HG02588 (cell line): ENCODE data around the gene RNU1-1.
"Not testable (repeated sequence)": the region's sequence is repeated elsewhere in the genome, so short reads cannot be mapped to it uniquely, and the experiment has no call there.

Experiments
- ATAC-seq: cut with Tn5 transposase; IDR thresholded peaks from one replicate; pipeline ENCODE4 v1.9.1; 2021; ENCODE audit warnings: mild to moderate bottlenecking, moderate library complexity; ENCODE audit not compliant: unreplicated experiment

Gene RNU1-1

DNA sequence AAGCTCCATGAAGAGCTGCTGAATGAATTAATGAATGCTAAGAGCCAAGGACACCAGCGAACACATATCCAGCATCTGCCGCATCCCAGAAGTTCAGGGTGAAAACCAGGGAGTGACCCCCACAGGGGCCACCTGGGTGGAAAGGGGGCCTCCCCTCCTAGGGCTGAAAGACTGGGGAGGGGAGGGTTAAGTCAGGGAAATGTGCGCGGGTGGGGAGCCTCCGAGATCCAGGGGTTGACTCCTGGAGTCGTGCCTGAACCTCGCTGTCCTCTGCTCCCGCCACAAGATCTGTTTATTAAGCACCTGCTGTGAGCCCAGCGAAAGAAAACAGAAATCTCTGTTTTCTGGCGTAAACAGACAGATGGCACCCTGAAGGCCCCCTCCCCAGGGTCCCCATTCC is 16.0 kb downstream of the RNU1-1 start:
- ATAC-seq = not testable (repeated sequence)

DNA sequence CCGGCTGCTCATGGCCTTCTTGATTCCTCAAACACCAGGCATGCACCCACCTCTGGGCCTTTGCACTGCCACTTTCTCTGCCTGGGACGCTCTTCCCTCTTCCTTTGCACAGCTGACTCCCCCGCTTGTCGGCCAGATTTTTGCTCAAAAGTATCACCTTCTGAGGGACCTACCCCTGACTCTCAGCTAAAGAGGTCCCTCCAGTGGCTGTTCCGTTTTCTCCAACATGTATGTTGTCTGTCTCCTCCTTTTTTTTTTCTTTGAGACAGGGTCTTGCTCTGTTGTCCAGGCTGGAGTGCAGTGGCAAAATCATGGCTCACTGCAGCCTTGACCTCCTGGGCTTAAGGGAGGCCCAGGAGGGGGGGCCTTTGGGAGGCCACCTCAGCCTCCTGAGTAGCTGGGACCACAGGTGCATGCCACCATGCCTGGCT is 16.6 kb downstream of the RNU1-1 start:
- not testable (repeated sequence) for ATAC-seq

DNA sequence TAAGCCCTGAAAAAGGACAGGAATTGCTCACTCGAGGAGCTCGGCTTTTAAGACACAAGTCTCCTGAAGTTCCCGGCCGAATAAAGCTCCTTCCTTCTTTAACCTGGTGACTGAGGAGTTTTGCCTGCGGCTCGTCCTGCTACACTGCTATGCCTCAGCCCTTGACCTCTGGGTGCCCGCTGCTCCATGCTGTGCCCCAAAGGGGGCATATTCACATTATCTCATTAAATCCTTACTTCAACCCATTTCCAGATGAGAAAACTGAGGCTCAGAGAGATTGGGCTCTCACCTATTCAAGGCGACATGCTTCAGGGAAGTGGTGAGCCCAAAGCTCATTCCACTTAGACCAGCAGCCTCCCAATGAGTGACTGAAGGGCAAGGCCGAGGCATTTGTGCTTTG is 20.4 kb downstream of the RNU1-1 start:
- ATAC-seq = not testable (repeated sequence)

DNA sequence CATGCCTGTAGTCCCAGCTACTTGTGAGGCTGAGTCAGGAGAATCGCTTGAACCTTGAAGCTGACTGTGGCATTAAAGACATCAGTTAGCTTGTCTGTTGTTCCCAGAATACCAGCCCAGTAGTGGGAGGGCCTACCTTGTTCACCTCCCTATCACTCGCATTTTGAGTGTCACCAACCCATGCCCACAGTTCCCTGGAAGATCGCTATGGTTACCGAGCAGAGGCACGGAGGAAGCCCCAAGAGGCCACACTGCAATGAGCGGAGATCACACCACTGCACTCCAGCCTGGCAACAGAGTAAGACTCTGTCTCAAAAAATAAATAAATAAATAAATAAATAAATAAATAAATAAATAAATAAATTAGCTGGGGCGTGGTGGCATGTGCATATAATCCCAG is 21.1 kb downstream of the RNU1-1 start:
- not testable (repeated sequence) for ATAC-seq

DNA sequence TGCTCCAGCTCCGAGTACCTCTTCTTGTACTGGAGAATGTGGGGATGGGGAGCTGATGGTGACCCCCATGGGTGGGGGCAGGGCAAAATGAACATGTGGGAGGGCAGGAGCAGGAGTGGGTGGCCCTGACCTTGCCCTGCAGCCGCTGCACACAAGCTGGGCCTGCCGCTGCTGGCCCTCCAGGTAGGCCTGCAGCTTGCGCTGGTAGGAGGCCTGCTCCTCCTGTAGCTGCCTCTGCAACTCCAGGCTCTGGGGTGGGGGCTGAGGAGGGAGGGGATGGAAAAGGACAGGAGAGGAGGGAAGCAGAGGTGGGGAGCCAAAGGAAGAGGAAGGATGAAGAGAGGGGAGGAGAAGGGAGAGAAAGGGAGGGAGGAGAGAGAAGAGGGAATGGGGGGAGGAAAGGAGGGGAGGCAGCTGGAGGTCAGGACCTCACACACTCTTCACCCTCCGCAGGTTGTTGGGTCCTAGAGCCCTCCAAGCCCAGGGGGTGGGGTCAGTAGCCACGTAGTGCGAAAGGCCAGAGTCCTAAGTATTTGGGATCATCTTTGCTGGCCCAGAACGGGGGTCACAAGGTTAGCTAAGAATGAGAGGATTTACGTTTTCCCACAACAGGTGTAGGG is 22.9 kb downstream of the RNU1-1 start:
- no peak for ATAC-seq

DNA sequence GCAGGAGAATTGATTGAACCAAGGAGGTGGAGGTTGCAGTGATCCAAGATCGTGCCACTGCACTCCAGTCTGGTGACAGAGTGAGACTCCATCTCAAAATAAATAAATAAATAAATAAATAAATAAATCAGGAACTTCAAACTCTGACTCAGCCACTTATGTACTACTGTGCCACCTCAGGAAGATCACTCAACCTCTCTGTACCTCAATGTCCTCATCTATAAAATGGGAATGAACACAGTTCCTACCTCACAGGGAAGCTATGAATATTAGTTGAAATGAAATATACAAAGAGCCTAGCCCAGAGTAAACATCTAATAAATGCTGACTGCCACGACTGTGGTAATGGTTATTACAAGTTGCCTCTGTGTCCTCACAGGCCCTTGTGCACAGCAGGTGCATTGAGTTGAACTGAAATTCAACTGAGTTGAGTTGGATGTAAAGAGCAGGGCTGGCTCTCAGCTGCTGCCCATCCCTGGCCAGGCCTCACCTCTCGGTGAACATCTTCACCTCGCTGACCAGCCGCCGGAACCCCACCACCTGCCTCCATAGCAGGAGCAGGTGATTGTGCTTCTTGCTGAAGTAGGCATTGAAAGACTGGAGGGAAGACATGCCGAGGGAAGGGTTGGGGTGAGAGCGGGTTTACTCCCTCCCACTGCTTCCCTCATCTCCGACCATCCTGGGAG is 24.7 kb downstream of the RNU1-1 start:
- not testable (repeated sequence) for ATAC-seq

DNA sequence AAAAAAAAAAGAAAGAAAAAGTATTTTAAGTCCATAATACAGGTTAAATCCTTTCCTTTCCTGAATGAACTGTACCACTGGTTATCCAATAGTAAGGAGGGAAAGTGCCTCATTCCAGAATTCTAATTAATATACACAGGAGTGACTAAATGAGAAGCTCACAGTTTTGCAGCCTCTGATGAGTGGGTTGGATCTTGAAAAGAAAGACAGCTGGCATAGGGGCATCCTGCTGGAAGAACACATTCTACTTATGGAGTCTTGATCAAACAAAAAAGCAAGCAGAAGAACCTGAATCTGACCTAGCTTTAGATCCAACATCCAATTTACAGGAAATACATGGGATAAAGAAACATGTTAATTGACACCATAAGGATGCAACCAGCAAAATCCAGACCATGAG is 27.1 kb downstream of the RNU1-1 start:
- not testable (repeated sequence) for ATAC-seq

DNA sequence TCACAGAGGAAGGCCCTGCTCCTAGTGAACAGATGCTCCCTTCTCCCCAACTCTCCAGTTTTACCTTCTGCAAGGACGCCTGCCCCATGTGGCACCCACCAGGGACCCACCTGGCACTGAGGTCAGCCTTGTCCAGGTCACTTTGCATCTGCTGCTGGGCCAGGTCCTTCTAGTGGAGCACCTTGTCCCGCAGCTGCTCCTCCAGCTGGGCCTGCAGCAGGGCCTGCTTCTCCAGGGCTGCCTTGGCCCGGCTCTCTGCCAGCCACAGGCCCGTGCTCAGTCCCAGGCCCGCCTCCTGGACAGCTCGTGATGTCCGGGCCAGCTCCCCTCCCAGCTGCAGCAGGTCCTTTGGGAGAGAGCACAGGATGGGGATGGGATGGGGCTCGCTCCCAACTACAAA is 27.8 kb downstream of the RNU1-1 start:
- ATAC-seq = not testable (repeated sequence)

DNA sequence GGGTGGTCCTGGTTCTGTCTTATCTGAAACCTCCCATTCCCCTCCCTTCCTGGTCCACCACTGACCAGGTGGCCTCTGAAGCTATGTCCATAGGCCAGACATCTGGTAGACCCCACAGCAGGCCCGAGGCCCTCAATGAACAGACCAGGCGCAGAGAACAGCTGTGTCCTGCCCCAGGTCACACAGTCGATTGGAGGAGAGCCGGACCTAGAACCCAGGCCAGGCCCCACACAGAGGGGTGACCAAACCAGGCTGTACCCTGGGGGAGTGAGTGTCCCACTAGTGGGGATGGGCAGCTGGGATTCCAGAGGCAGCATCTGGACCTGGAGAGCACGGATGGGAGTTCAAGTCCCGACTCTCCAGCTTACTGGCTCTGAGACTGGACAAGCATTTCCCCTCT is 29.2 kb downstream of the RNU1-1 start:
- no peak for ATAC-seq

DNA sequence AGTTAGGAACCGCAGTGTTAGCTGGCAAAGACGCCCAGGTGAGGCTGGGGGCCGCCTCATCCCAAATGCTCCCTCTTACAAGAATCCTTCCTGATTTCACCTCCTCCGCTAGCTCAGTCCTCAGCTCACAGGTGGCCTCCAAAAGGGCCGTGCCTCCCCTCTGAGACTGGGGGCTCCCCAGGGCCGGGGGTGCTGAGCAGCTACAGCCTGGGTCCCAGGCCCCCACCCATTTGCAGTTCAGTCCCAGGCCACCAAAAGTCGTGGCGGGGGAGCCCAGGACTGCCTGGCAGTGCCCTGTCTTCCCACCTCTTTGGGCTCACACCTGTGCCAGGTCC is 29.6 kb downstream of the RNU1-1 start:
- ATAC-seq = no peak

DNA sequence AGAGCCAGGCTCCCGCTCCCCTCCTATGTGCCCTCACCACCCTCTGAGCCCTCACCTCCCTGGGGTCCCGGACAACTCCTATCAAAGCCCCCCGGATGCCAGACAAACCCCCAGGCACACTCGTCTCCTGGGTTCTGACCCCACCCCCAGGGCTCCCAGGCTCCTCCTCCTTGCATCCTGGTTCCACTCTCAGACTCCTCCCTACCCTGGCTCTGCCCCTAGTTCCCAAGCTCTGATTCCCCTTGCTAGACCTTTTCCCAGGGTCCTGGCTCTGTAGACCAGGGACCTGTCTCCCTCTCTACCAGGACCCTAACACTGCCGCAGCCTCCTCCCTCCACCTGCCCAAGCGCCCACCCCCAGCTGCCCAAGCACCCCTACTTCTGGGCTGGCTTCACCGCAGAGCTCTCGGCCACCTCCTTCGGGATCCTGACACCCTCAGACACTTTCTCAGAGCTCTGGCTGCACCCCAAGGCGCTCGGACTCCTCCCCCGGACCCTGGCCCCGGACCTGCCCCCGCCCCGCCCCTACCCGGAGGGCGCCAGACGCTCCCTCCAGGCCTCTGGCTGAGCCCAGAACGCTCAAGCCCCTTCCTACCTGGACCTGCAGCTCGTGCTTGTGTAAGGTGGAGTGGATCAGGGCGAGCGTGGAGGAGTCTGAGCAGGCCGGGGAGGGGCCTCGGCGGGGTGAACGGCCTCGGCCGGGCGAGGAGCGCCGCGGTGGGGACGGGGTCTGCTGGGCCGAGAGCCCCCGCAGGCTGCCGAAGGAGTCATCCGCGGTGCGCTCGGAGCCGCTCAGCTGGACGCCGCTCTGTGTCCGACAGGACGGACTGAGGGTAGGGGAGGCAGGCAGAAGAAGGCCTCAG is 30.2 kb downstream of the RNU1-1 start:
- ATAC-seq = not testable (repeated sequence)

DNA sequence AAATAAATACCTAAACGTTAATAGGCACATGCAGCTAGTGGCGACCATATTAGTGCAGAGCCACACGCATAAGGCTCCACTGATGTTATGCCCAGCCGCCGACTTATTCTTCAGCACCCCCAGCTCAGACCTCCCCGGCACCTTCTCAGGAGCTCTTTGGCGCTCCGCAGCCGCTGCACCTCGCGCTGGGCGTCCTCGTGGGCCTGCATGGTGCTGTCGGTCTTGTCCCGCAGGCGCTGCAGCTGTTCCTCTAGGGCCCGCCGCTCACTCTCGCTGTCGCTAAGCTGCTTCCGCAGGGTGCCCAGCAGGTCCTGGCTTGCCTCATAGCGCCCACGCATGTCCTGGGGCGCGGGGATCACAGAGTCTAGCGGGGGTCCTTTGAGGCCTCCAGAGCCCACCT is 30.9 kb downstream of the RNU1-1 start:
- not testable (repeated sequence) for ATAC-seq

DNA sequence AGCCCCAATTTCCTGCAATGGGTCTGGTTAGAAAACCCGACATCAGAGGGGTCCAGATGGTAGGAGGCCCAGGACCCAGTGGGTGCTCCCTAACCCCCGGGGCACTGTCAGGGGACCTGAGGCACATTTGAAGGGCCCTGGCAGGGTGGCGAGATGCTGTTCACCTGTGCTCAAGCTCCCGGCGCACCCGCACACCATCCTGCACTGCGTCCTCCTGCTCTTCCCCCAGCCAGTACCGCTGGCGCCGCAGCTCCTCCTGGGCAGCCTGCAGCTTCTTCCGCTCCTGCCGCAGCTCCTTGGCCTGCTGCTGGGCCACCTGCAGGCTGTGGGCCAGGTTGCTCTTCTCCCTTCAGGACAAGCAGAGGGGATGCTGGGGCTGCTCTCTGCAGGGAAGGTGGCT is 36.0 kb downstream of the RNU1-1 start:
- ATAC-seq = no peak

DNA sequence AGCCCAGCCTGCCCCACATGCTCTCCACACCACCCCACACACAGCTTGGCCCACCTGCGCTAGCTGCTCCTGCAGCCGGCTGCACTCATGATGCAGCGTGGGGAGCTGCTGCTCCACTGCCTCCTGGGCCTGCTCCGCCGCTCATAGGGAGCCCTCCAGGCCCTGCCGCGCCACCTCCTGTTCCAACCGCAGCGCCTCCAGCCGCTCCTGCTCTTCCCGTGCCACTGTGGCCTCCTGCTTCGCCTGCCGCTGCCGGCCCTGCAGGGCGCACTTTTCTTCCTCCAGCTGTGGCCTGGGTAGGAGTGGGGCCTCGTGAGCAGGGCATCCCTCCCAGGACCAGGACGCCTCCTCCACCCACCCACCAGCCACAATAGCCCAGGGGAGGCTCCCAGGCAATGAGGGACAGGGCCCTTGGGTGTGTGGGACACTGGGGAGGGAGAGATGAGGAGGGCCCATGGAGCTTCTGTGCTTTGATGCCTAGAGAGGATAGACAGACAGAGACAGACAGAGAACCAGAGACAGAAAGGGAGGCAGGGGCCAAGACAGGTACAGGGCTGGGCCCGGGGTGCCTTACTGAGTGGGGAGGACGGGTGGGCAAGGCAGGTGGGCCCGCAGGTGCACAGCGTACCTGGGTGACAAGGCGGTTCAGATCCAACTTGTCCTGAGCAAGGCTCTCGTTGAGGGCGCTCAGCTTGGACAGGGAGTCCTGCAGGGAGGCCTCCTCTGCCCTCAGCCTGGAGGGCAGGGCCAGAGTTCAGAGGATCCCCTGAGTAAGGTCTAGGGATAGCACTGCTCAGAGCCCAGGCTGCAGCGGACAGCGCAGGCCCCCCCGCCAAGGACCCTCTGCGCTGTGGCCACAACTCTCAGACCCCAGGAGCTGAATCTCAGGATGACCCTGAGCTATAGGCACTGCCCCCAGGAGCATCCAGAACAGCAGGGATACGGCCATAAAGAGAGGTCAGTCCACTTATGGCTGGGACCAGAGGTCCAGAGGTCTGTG is 38.0 kb downstream of the RNU1-1 start:
- ATAC-seq = not testable (repeated sequence)

DNA sequence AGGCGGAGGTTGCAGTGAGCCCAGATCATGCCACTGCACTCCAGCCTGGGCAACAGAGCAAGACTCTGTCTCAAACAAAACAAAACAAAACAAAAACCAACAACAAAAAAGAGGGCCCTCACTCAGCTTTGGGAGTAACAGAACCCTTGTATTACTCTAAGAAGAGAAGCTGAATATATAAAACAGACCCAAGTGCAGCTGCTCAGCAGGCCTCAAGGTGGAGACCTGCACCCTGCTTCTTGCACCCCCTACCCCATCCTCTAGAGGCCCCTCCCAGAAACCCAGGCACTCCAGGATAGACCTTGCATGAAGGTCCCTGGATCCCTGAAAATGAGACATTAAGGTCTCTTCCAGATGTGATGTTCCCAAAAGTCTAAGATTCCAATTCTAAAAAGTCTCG is 39.2 kb downstream of the RNU1-1 start:
- not testable (repeated sequence) for ATAC-seq

DNA sequence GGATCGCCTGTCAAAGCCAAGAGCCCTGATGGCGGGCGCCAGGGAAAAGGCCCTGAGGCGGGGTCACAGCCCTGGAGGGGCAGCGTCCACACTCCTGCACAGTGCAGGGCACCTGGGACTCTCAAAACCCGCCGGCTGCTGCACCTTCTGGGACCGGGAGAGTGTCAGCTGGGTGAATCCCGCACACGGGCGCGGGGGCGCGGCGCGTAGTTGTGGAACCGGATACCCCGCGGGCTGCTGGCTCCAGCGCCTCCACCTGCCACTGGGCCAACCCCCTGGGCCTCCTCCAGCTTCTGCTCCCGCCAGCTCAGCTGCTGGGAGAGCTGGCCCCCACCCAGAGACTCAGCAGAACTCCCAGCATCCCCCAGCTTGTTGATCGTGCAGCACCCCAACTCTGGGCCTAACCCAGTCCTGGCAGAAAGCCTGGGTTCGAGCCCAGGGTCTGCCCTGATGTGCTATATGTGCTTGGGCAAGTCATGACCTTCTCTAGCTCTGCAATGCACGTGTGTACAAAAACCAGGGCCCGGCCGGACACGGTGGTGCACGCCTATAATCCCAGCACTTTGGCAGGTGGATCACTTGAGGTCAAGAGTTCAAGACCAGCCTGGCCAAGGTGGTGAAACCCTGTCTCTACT is 39.8 kb downstream of the RNU1-1 start:
- ATAC-seq = no peak

DNA sequence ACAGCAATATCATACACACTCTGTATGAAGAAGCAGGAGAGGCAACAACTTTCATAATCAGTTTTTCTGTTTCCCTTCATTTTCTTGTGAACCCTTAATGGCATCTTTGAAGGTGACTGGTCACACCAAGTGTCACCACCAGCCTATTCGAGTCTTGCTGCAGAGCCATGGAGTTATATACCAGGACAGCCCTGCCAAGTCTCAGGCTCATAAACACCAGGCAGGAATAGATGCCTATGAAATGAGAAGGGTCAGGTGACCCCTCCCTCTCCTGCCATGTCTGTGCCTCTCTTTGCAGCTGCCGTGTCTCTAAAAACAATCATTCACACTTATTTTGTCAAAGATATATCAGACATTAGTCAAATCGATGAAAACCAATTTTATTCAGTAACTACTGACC is 45.5 kb downstream of the RNU1-1 start:
- no peak for ATAC-seq

DNA sequence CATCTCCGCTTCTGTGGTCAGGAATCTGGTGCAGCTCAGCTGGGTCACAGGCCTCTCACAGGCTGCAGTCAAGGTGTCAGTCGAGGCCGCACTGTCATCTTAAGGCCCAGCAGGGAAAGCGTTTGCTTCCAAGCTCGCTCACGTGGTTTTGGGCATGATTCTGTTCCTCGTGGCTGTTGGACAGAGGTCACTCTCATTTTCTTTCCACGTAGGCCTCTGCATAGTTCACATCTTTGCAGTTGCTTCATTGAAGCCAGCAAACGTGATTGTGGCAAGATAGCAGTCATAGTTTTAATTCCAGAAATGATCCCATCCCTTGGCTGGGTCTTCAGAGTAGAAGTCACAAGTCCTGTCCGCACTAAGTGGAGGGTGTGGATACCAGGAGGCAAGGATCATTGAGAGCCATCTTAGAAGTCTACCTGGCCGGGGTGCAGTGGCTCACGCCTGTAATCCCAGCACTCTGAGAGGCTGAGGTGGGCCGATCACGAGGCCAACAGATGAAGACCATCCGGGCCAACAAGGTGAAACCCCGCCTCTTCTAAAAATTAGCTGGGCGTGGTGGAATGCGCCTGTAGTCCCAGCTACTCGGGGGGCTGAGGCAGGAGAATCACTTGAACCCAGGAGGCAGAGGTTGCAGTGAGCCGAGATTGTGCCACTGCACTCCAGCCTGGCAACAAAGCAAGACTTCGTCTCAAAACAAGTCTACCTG is 49.0 kb downstream of the RNU1-1 start:
- no peak for ATAC-seq
